Neural cell (in vitro differentiated cells): ENCODE measurements around the gene CCDC89.

Source experiments
- MXI1 ChIP-seq: fragments of 450-650 bp; conservative IDR thresholded peaks from 2 replicates; pipeline ENCODE4 v1.6.1; 2014; ENCODE audit warnings: antibody characterized with exemption, mild to moderate bottlenecking; ENCODE audit not compliant: poor library complexity, severe bottlenecking
- POLR2AphosphoS5 ChIP-seq: IDR thresholded peaks from 2 replicates; pipeline ENCODE4 v1.6.1; 2012
- SMC3 ChIP-seq: fragments of 450-650 bp; conservative IDR thresholded peaks from 2 replicates; pipeline ENCODE4 v1.6.1; 2014; ENCODE audit warnings: antibody characterized with exemption, mild to moderate bottlenecking, moderate library complexity; ENCODE audit not compliant: poor library complexity
- TF ChIP-seq, protein P1 (sequence below): fragments of 450-650 bp; IDR thresholded peaks from 2 replicates; pipeline ENCODE4 v1.5.1; 2014; ENCODE audit warnings: antibody characterized with exemption, mild to moderate bottlenecking, moderate library complexity; ENCODE audit not compliant: poor library complexity, severe bottlenecking
- TF ChIP-seq, protein P2 (sequence below): IDR thresholded peaks from 2 replicates; pipeline ENCODE4 v1.6.1; 2012; ENCODE audit warnings: borderline replicate concordance

DNA sequence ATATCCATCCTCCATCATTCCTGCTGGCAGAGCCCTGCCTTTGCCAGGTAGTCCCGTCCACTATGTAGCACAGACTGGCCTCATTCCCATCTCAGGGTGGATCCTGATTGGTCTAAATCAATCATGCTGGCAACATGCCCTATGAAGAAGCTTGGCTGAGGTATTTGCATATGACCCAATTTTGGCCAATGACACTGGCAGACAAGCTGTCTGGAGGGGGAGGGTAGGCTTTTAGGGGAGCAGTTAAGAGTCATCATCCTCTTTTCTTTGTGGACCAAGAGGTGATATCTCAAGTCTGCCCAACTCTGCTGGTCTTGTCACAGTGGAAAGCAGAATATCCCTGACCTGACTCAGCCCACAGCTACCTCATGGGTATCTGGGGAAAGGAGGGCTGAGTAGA is 5.1 kb downstream of the CCDC89 start:
- TF ChIP-seq MXI1 (no peak), POLR2AphosphoS5 (no peak), SMC3 (no peak)
- TF ChIP-seq, protein P1, sequence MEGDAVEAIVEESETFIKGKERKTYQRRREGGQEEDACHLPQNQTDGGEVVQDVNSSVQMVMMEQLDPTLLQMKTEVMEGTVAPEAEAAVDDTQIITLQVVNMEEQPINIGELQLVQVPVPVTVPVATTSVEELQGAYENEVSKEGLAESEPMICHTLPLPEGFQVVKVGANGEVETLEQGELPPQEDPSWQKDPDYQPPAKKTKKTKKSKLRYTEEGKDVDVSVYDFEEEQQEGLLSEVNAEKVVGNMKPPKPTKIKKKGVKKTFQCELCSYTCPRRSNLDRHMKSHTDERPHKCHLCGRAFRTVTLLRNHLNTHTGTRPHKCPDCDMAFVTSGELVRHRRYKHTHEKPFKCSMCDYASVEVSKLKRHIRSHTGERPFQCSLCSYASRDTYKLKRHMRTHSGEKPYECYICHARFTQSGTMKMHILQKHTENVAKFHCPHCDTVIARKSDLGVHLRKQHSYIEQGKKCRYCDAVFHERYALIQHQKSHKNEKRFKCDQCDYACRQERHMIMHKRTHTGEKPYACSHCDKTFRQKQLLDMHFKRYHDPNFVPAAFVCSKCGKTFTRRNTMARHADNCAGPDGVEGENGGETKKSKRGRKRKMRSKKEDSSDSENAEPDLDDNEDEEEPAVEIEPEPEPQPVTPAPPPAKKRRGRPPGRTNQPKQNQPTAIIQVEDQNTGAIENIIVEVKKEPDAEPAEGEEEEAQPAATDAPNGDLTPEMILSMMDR, result no peak
- TF ChIP-seq, protein P2, sequence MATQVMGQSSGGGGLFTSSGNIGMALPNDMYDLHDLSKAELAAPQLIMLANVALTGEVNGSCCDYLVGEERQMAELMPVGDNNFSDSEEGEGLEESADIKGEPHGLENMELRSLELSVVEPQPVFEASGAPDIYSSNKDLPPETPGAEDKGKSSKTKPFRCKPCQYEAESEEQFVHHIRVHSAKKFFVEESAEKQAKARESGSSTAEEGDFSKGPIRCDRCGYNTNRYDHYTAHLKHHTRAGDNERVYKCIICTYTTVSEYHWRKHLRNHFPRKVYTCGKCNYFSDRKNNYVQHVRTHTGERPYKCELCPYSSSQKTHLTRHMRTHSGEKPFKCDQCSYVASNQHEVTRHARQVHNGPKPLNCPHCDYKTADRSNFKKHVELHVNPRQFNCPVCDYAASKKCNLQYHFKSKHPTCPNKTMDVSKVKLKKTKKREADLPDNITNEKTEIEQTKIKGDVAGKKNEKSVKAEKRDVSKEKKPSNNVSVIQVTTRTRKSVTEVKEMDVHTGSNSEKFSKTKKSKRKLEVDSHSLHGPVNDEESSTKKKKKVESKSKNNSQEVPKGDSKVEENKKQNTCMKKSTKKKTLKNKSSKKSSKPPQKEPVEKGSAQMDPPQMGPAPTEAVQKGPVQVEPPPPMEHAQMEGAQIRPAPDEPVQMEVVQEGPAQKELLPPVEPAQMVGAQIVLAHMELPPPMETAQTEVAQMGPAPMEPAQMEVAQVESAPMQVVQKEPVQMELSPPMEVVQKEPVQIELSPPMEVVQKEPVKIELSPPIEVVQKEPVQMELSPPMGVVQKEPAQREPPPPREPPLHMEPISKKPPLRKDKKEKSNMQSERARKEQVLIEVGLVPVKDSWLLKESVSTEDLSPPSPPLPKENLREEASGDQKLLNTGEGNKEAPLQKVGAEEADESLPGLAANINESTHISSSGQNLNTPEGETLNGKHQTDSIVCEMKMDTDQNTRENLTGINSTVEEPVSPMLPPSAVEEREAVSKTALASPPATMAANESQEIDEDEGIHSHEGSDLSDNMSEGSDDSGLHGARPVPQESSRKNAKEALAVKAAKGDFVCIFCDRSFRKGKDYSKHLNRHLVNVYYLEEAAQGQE, result no peak
